T-helper 1 cell (primary cell): ENCODE measurements around the gene HM13.
A peak's percentile ranks its signal among the peaks of the same experiment; 100 is the strongest.
"Not testable (repeated sequence)": the region's sequence is repeated elsewhere in the genome, so short reads cannot be mapped to it uniquely, and the experiment has no call there.

Source experiments
- DNase-seq, 5 donors: peaks; one replicate each; pipeline ENCODE4 v3.0.0-alpha.2; 2012 to 2020

The HM13 gene

DNA sequence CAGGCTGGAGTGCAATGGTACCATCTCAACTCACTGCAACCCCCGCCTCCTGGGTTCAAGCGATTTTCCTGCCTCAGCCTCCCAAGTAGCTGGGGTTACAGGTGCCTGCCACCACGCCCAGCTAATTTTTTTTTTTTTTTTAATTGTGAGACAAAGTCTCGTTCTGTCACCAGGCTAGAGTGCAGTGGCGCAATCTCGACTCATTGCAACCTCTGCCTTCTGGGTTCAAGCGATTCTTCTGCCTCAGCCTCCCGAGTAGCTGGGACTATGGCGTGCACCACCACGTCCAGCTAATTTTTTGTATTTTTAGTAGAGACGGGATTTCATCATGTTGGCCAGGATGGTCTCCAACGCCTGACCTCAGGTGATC is 98.0 kb downstream of the HM13 start:
- DNase-seq, result not testable (repeated sequence)

DNA sequence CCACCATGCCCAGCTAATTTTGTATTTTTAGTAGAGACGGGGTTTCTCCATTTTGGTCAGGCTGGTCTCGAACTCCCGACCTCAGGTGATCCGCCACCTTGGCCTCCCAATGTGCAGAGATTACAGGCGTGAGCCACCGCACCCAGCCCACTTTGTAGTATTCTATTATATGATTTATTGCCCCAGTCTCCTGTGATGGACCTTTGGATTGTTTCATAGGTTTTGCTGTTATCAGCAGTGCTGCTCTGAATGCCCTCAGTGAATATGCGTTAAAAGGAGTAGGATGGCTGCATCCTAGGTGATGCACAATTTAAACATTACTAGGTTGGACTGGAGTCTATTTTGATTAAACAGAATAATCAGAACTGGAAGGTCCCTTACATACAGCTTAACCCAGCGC is 101.2 kb downstream of the HM13 start:
- no peak for DNase-seq

DNA sequence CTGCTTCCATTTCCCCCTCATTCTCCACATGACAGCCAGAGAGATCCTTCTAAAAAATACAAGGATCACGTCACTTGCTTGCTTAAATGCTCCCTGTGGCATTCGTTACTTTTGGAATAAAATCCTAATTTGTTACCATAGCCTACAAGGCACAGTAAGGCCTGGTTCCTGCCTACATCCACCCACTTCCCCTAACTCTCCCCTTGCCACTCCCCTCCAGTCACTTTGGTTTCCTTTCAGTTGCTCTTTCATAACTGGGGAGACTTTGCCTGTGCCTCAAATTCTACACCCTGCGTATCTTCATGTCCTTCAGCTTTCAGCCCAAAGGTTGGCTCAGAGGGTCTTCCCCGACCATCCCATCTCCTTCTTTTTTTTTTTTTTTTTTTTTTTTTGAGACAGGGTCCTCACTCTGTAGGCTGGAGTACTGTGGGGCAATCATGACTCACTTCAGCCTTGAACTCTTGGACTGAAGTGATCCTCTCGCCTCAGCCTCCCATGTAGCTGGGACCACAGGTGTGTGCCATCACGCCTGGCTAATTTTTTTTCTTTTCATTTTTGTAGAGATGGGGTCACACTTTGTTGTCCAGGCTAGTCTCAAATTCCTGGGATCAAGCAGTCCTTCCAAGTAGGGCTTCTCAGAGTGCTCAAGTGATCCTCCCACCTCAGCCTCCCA is 103.3 kb downstream of the HM13 start:
- DNase-seq, result peak in 1 of 5 donors; percentile 55
